Adrenal gland (tissue), 12 donors: ENCODE results near the gene CEP43. TPM values are rescaled to one million over a fixed set of nuclear protein-coding genes. Genes with fewer than 3 reads are reported as not detected.

ENCODE experiments used
- DNase-seq, 7 donors: peaks; one replicate each; pipeline ENCODE4 v3.0.0-alpha.2; 2019 to 2020
- H3K27ac ChIP-seq, 5 donors: fragments of 200-600 bp; sonication (generic) in 4 of 5; 1 replicate in 3 of 5; 2 replicates in 2 of 5; pipeline versions ENCODE4 v1.5.1 to v1.8.0; 2016 to 2020; ENCODE audit warnings: mild to moderate bottlenecking in 1 of 5
- H3K27me3 ChIP-seq: fragments of 200-600 bp; 2 replicates; pipeline ENCODE4 v1.8.0; 2021
- H3K36me3 ChIP-seq, 2 donors: fragments of 200-600 bp; replicated peaks in 1 of 2; 1 replicate in 1 of 2; 2 replicates in 1 of 2; pipeline versions ENCODE4 v1.5.1 to v1.8.0; 2018 to 2022
- H3K4me1 ChIP-seq, 2 donors: fragments of 200-600 bp; replicated peaks in 1 of 2; 1 replicate in 1 of 2; 2 replicates in 1 of 2; pipeline versions ENCODE4 v1.5.1 to v1.8.0; 2018 to 2021
- H3K4me3 ChIP-seq, 4 donors: fragments of 200-600 bp; sonication (generic) in 3 of 4; one replicate each; pipeline ENCODE4 v1.5.1; 2016 to 2018
- H3K9me3 ChIP-seq, 3 donors: fragments of 200-600 bp; sonication (generic) in 1 of 3; replicated peaks in 1 of 3; 1 replicate in 2 of 3; 2 replicates in 1 of 3; pipeline versions ENCODE4 v1.5.1 to v1.8.0; 2016 to 2021
- POLR2A ChIP-seq, 2 donors: fragments of 450-650 bp; IDR thresholded peaks; one replicate each; pipeline ENCODE4 v1.6.1; 2017; ENCODE audit warnings: antibody characterized with exemption in 2 of 2, mild to moderate bottlenecking in 2 of 2, moderate library complexity in 1 of 2
- WGBS, 4 donors: extraction: QIAGEN DNeasy Blood & Tissue Kit in 2 of 4; methylation state at CpG; one replicate each; pipeline versions ENCODE4 v1.1.5 to v1.1.7; 2013 to 2017; 5-methylcytosine and 5-hydroxymethylcytosine counted together
- intact Hi-C, 2 donors: fragments of 100-400 bp; cut with DNase I; formaldehyde crosslinking; loops; one replicate each; pipeline versions ENCODE4 v1.14.1 to v1.15.0; 2022 to 2023
- polyA plus RNA-seq, 3 donors: library from polyadenylated mRNA; stranded (reverse); fragments of 200-250 nt in 2 of 3; fragments of 350-450 nt in 1 of 3; fragmentation: Illumina TruSeq in 1 of 3; extraction: RNeasy Lipid Tissue Mini Kit (QIAGEN cat#74804) in 1 of 3; gene quantifications; one replicate each; pipeline ENCODE4 v1.2.3, GENCODE V29; 2013 to 2014
- total RNA-seq, 9 donors: library from RNA; depleted of rRNA in 4 of 9; stranded (reverse); fragments of >200 nt in 4 of 9; fragments of 120-200 nt in 1 of 9; fragmentation: NEBNext Ultra II Directional in 1 of 9; extraction: Animal tissue kit (Norgen Biotek cat#: 25700) in 1 of 9; gene quantifications; one replicate each; pipeline versions ENCODE4 v1.1.0 to v1.2.4, GENCODE V29; 2013 to 2023
- TF ChIP-seq, protein P1 (sequence below), 6 experiments: fragments of 450-650 bp in 4 of 6; fragments of 200-600 bp in 2 of 6; sonication (generic) in 1 of 6; IDR thresholded peaks; 1 replicate in 5 of 6; 2 replicates in 1 of 6; pipeline versions ENCODE4 v1.5.1 to v1.8.0; 2016 to 2021; ENCODE audit warnings: antibody characterized with exemption in 6 of 6, mild to moderate bottlenecking in 2 of 6, moderate library complexity in 1 of 6
- donor health status: healthy with polysubstance abuse.
- donor health status: Bipolar disorder and iron deficiency.
- donor health status: DM: yes; HTN: yes; CAD: no.
- donor health status: DM: no; HTN: no; CAD: no.
- donor health status: DM: no; HTN: no; CAD: no.
- donor health status: DM: yes; HTN: yes; CAD: no.

Gene CEP43
- total and polyA plus RNA-seq, 12 donors = 10.1 to 36.7 (median 16.6) TPM

DNA sequence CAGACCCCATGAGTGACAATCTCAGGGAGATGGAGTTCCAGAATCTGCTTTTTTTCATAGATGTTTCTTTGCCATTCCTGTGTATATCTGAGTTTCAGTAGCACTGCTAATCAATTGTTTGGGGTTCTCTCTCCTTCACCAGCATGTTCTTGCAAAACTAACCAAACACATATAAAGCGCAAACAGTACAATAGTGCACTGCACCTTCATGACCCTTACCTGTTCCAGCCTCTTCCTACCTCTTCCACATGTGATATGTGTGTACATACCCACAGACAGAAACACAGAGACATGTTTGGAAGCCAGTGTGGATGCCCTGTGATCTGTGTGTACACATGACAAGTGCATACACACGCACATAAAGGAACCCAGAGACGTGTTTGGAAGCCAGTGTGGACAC lies 1.8 kb upstream of the CEP43 start:
- intact Hi-C loops = loop anchor here (5.0 to 10.0 kb wide), 2 partner anchors 145 to 147 kb away; no protein-coding TSS in a partner anchor
- no peak for TF ChIP-seq POLR2A (IDR thresholded peaks at IDR 0.05)
- TF ChIP-seq, protein P1, sequence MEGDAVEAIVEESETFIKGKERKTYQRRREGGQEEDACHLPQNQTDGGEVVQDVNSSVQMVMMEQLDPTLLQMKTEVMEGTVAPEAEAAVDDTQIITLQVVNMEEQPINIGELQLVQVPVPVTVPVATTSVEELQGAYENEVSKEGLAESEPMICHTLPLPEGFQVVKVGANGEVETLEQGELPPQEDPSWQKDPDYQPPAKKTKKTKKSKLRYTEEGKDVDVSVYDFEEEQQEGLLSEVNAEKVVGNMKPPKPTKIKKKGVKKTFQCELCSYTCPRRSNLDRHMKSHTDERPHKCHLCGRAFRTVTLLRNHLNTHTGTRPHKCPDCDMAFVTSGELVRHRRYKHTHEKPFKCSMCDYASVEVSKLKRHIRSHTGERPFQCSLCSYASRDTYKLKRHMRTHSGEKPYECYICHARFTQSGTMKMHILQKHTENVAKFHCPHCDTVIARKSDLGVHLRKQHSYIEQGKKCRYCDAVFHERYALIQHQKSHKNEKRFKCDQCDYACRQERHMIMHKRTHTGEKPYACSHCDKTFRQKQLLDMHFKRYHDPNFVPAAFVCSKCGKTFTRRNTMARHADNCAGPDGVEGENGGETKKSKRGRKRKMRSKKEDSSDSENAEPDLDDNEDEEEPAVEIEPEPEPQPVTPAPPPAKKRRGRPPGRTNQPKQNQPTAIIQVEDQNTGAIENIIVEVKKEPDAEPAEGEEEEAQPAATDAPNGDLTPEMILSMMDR (IDR thresholded peaks at IDR 0.05) = no peak
- Histone ChIP-seq H3K27ac (no peak overlapping the region), H3K4me1 (peaks cover 3 to 23% of the 10 kb centered on the region in 2 donors), H3K36me3 (no peaks in the 10 kb centered on the region), H3K9me3 (no peaks in the 10 kb centered on the region), H3K27me3 (no peaks in the 10 kb centered on the region), H3K4me3 (no peak overlapping the region)
- 71 to 88% (median 75%) methylated on average over 3 of the region's 3 CpGs for WGBS, 4 donors
- no peak for DNase-seq

DNA sequence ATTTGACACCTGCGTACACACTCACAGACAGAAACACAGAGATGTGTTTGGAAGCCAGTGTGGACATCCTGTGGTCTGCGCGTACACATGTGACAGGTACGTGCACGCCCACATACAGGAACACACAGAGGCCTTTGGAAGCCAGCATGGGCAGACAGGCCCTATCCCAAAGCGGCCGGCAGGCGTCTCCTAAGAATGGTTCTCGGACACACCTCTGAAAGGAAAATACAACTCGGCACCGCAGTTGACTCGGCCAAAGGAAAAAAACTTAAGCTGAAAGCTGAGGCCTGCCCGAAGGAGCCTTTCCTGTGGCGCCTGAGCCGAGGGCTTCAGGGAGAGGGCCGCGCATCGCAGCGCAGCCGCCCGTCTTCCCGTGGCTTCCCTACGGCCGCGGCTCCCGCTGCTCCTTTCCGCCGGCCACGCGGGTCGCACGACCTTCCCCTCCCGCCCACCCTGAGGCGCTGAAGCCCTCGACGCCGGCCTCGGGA lies 1.4 kb upstream of the CEP43 start:
- WGBS, 4 donors = 2 to 9% (median 4%) methylated on average over 17 to 38 of the region's 38 CpGs
- Histone ChIP-seq H3K36me3 (no peaks in the 10 kb centered on the region), H3K9me3 (no peaks in the 10 kb centered on the region), H3K4me1 (peaks cover 3 to 23% of the 10 kb centered on the region in 2 donors), H3K27ac (peak overlapping the region in 3 of 5 donors; percentile 60 to 77 (median 77)), H3K4me3 (peak overlapping the region in 2 of 4 donors; percentile 81 to 87), H3K27me3 (no peaks in the 10 kb centered on the region)
- intact Hi-C loops = loop anchor here (5.0 to 10.0 kb wide), 2 partner anchors 144 to 147 kb away; no protein-coding TSS in a partner anchor
- TF ChIP-seq POLR2A (IDR thresholded peaks at IDR 0.05) = no peak
- TF ChIP-seq, protein P1 (IDR thresholded peaks at IDR 0.05) = peak; percentile 17 to 62 (median 52)
- peak; percentile 58 to 90 (median 79) for DNase-seq

GRCh38 chr6:166998256-166999144 lies 697 bp upstream of the CEP43 start:
- Histone ChIP-seq H3K4me1 (peaks cover 3 to 26% of the 10 kb centered on the region in 2 donors), H3K27ac (peak overlapping the region in 3 of 5 donors; percentile 60 to 77 (median 77)), H3K27me3 (no peaks in the 10 kb centered on the region), H3K4me3 (peak overlapping the region; percentile 37 to 87 (median 82)), H3K9me3 (no peaks in the 10 kb centered on the region), H3K36me3 (no peaks in the 10 kb centered on the region)
- peak in 6 of 7 donors; percentile 18 to 56 (median 29) for DNase-seq
- WGBS, 4 donors = 0% methylated on average over 3 to 96 of the region's 96 CpGs
- TF ChIP-seq, protein P1 (IDR thresholded peaks at IDR 0.05) = no peak
- intact Hi-C loops = loop anchor here (5.0 to 10.0 kb wide), 2 partner anchors 144 to 146 kb away; no protein-coding TSS in a partner anchor

DNA sequence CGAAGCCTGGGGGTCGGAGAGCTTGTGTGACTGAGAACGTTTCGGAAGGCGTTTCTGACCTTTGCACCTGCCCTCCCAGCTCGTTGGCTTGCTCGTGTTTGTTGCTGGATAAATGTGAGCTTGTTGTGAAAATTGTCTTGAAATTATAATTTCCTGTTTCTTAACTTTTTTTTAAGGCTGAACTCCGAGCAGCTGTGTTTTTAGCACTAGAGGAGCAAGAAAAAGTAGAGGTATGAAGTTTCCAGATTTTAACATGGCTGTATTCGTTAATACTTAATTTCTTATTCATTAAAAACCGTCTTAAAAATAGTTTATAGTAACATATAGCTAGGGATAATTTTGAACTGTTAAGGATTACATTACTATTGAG lies 672 bp downstream of the CEP43 start:
- 2 to 3% (median 2%) methylated on average over 6 to 10 of the region's 10 CpGs for WGBS, 4 donors
- peak overlapping the region; percentile 81 to 97 (median 86) for H3K4me3 ChIP-seq
- intact Hi-C loops = loop anchor here (5.0 to 10.0 kb wide), 2 partner anchors 142 to 145 kb away; no protein-coding TSS in a partner anchor
- no peak for DNase-seq
- H3K36me3 ChIP-seq = no peaks in the 10 kb centered on the region
- peak overlapping the region in 3 of 5 donors; percentile 60 to 77 (median 77) for H3K27ac ChIP-seq
- TF ChIP-seq, protein P1 (IDR thresholded peaks at IDR 0.05) = no peak
- TF ChIP-seq POLR2A (IDR thresholded peaks at IDR 0.05) = no peak
- H3K4me1 ChIP-seq = peaks cover 3 to 32% of the 10 kb centered on the region in 2 donors
- no peaks in the 10 kb centered on the region for H3K9me3 ChIP-seq
- H3K27me3 ChIP-seq = no peaks in the 10 kb centered on the region
